ENCODE results near the gene RGS19.
"Not testable (repeated sequence)": the region's sequence is repeated elsewhere in the genome, so short reads cannot be mapped to it uniquely, and the experiment has no call there.

Gene RGS19

GRCh38 chr20:64095455-64095854, 16.1 kb upstream of the RGS19 start:
- DNase-seq (ENCODE audit: low read depth) = no peak

- no peak for DNase-seq (ENCODE audit: low read depth)
Measured at GRCh38 chr20:64093013-64093503, 13.7 kb upstream of the RGS19 start.

GRCh38 chr20:64092258-64093012, 13.1 kb upstream of the RGS19 start:
- no peak for DNase-seq (ENCODE audit: low read depth)

- DNase-seq (ENCODE audit: low read depth) = no peak
Measured at GRCh38 chr20:64091770-64092169, 12.5 kb upstream of the RGS19 start.

GRCh38 chr20:64091340-64091739, 12.0 kb upstream of the RGS19 start:
- DNase-seq (ENCODE audit: low read depth) = no peak

- DNase-seq (ENCODE audit: low read depth) = no peak
Measured at GRCh38 chr20:64090165-64090564, 10.8 kb upstream of the RGS19 start.

GRCh38 chr20:64088586-64088985, 9.3 kb upstream of the RGS19 start:
- DNase-seq (ENCODE audit: low read depth) = not testable (repeated sequence)

GRCh38 chr20:64087226-64087825, 8.0 kb upstream of the RGS19 start:
- not testable (repeated sequence) for DNase-seq (ENCODE audit: low read depth)

- no peak for DNase-seq (ENCODE audit: low read depth)
Measured at GRCh38 chr20:64086801-64087200, 7.5 kb upstream of the RGS19 start.

- no peak for DNase-seq (ENCODE audit: low read depth)
Measured at GRCh38 chr20:64084685-64085152, 5.4 kb upstream of the RGS19 start.

- no peak for DNase-seq (ENCODE audit: low read depth)
Measured at GRCh38 chr20:64083804-64084684, 4.7 kb upstream of the RGS19 start, which contains the start of gene LKAAEAR1. Gene LKAAEAR1, minus strand, starts transcription at chr20:64084398. Its CDS starts 179 bp downstream, at chr20:64084219.

GRCh38 chr20:64083378-64083803, 4.1 kb upstream of the RGS19 start:
- peak; percentile 65 for DNase-seq (ENCODE audit: low read depth)

- DNase-seq (ENCODE audit: low read depth) = no peak
Measured at GRCh38 chr20:64082820-64083377, 3.6 kb upstream of the RGS19 start.

- no peak for DNase-seq (ENCODE audit: low read depth)
Measured at GRCh38 chr20:64082126-64082731, 2.9 kb upstream of the RGS19 start.

GRCh38 chr20:64081624-64081964, 2.3 kb upstream of the RGS19 start:
- DNase-seq (ENCODE audit: low read depth) = no peak

GRCh38 chr20:64080813-64081623, 1.7 kb upstream of the RGS19 start:
- no peak for DNase-seq (ENCODE audit: low read depth)

- no peak for DNase-seq (ENCODE audit: low read depth)
Measured at GRCh38 chr20:64080013-64080812, 895 bp upstream of the RGS19 start, which contains the start of gene OPRL1. Gene OPRL1, plus strand, starts transcription at chr20:64080082. Its CDS starts 12,639 bp downstream, at chr20:64092721.

GRCh38 chr20:64078934-64079272, 415 bp downstream of the RGS19 start:
- no peak for DNase-seq (ENCODE audit: low read depth)

- no peak for DNase-seq (ENCODE audit: low read depth)
Measured at GRCh38 chr20:64077876-64078551, 1.3 kb downstream of the RGS19 start.
